GM03348 (cell line): ENCODE measurements around the gene CD300LB.

Source experiments
- DNase-seq: peaks from one replicate; pipeline ENCODE4 v3.0.0; 2012; ENCODE audit warnings: low spot score

The CD300LB gene

GRCh38 chr17:74547736-74548135, 16.5 kb upstream of the CD300LB start:
- no peak for DNase-seq

- DNase-seq: no peak
Measured at GRCh38 chr17:74547264-74547663, 16.0 kb upstream of the CD300LB start.

GRCh38 chr17:74546586-74546985, 15.3 kb upstream of the CD300LB start:
- no peak for DNase-seq

- no peak for DNase-seq
Measured at GRCh38 chr17:74545843-74546230, 14.6 kb upstream of the CD300LB start, which contains the start of gene CD300C. TSS of gene CD300C (minus strand) at chr17:74546115. CDS start at chr17:74545782, 333 bp downstream.

GRCh38 chr17:74544991-74545842, 13.9 kb upstream of the CD300LB start:
- DNase-seq: no peak

GRCh38 chr17:74543891-74544760, 12.9 kb upstream of the CD300LB start:
- no peak for DNase-seq

GRCh38 chr17:74543406-74543805, 12.1 kb upstream of the CD300LB start:
- DNase-seq: no peak

- DNase-seq: no peak
Measured at GRCh38 chr17:74542727-74543383, 11.6 kb upstream of the CD300LB start.

GRCh38 chr17:74542166-74542565, 10.9 kb upstream of the CD300LB start:
- no peak for DNase-seq

- DNase-seq: no peak
Measured at GRCh38 chr17:74541176-74542111, 10.2 kb upstream of the CD300LB start.

- DNase-seq: no peak
Measured at GRCh38 chr17:74539281-74539820, 8.1 kb upstream of the CD300LB start.

GRCh38 chr17:74536890-74537289, 5.6 kb upstream of the CD300LB start:
- no peak for DNase-seq

GRCh38 chr17:74532115-74532514, 840 bp upstream of the CD300LB start:
- DNase-seq: no peak

- DNase-seq: no peak
Measured at GRCh38 chr17:74530831-74531150, 484 bp downstream of the CD300LB start.

GRCh38 chr17:74529243-74529642, 2.0 kb downstream of the CD300LB start:
- DNase-seq: no peak

GRCh38 chr17:74528491-74529199, 2.6 kb downstream of the CD300LB start:
- DNase-seq: no peak

GRCh38 chr17:74527756-74528155, 3.5 kb downstream of the CD300LB start:
- DNase-seq: no peak

- no peak for DNase-seq
Measured at GRCh38 chr17:74527081-74527480, 4.2 kb downstream of the CD300LB start.

- DNase-seq: no peak
Measured at GRCh38 chr17:74526681-74527080, 4.6 kb downstream of the CD300LB start.

GRCh38 chr17:74525781-74526288, 5.4 kb downstream of the CD300LB start:
- no peak for DNase-seq

- no peak for DNase-seq
Measured at GRCh38 chr17:74525465-74525725, 5.9 kb downstream of the CD300LB start.
